ENCODE data around the gene MYL7.

Gene MYL7

GRCh38 chr7:44099669-44100068 lies 41.5 kb downstream of the MYL7 start:
- DNase-seq (ENCODE audit: low spot score) = no peak

DNA sequence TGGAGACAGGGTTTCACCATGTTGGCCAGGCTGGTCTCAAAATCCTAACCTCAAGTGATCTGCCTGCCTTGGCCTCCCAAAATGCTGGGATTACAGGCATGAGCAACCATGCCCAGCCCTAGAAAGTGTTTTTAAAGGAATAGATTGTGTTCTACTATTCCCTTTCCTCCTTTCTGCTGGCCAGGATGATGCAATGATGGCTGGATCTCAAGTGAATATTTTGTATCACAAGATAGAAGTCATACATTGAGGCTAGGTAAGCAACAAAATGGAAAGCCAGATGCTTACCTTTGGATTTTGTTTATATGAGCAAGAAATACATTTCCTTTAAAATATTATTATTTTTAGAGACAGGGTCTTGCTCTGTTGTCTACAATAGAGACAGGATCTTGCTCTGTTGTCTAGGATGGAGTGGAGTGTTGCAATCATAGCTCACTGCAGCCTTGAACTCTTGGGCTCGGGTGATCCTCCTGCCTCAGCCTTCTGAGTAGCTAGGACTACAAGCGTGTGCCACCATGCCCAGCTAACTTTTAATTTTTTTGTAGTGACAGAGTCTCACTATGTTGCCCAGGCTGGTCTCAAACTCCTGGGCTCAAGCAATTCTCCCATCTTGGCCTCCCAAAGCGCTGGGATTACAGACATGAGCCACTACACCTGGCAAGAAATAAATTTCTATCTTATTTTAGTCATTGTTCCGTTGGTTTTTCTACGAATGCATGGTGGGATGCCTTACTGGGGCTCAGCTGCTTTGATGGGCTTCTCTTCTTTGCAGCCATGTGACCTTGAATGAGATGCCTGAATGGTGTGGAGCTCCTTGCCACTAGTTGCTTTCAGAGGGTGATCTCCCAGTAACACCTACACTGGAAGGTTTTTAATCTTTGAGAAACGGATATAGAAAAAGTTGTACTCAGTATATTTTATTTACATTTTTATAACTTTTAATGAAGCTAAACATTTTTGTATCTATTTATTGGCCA lies 42.8 kb downstream of the MYL7 start:
- no peak for DNase-seq (ENCODE audit: low spot score)

GRCh38 chr7:44097064-44097932 lies 43.8 kb downstream of the MYL7 start:
- DNase-seq (ENCODE audit: low spot score) = no peak

DNA sequence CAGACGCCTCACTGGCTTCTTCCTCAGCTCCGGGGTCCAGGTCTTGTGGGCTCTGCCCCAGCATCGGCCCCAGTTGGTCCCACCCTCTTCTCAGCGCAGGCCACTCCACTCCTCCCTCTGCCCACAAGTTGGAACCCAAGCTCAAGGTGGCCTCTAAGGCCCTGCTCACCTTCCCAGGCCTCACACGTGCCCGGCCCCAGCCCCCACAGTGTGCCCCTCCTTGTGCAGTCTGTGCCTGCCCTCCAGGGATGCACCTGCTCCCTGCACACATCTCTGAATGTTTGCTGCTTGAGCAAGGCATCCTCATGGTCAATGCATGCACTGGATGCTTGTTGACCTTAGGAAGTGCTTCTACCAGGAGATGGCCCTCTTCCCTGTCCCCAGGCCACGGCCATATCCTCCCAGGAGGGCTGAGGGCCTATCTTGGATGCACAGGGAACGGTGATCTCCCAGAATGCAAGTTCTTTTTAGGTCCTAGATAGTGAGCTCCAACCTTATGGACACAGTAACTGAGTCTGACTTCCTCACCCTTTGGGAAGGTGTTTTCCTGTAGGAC lies 44.7 kb downstream of the MYL7 start:
- no peak for DNase-seq (ENCODE audit: low spot score)

DNA sequence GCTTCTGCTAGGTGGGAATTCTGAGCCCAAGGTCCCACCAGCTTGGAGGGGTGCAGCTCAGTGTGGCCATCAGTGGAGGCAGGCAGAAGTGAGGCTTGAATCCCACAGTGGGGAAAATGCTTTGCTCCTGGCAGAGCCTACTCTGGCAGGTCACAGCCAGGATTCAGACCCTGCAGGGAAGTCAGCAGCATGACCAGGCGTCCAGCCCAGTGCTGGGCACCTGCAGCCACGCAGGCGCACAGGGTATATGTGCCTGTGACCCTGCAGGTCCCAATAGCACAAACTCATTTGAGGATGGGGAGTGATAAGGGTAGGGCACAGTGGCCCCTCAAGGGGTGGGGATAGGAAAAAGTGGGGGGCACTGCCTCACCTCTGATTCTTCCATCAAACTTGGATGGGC lies 45.4 kb downstream of the MYL7 start:
- no peak for DNase-seq (ENCODE audit: low spot score)

- no peak for DNase-seq (ENCODE audit: low spot score)
Measured at GRCh38 chr7:44094883-44095592, 46.1 kb downstream of the MYL7 start.

DNA sequence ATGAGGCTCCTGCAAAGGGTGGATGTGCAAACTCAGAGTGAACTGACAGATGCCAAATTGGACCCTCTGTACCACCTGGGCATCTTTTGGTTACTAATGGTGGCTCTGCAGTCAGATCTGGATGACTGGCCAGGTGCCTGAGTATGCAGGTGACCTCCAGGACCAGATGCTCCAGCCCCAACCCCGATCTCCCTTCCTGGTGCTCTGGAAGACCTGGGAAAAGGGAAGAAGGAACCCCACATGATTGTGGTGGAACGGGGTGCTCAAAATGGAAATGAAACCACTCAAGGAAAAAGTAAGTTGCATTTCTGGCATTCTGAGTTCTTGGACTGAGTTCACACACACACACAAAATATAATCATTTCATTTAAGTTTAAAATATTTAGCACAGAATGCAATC lies 46.8 kb downstream of the MYL7 start:
- DNase-seq (ENCODE audit: low spot score) = no peak

DNA sequence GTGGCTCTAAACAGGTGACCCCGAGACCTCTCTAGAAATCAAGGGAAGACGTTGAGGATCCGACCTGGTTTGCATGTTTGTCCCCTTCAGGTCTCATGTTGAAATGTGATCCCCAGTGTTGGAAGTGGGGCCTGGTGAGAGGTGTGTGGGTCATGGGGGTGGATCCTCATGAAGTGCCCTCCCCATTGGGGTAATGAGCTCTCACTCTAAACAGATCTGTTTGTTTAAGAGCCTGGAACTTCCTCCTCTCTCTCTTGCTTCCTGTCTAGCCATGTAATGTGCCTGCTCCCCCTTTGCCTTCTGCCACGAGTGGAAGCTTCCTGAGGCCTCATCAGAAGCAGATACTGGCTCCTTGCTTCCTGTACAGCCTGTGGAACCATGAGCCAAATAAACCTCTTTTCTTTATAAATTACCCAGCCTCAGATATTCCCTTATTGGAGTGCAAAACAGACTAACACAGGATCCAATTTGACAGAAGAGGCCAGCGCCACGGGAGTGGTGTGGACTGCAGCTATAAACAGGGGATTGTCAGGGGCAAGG lies 48.0 kb downstream of the MYL7 start:
- no peak for DNase-seq (ENCODE audit: low spot score)

Data from AG20443 (cell line).